Ishikawa (cell line): ENCODE results near the gene LRRC42.

ENCODE experiments used
- CEBPB ChIP-seq: IDR thresholded peaks from 2 replicates; pipeline ENCODE4 v1.6.1; 2012
- CREB1 ChIP-seq: IDR thresholded peaks from 2 replicates; pipeline ENCODE4 v1.6.1; 2012; ENCODE audit warnings: low read depth
- EGR1 ChIP-seq: IDR thresholded peaks from 2 replicates; pipeline ENCODE4 v1.6.1; 2012
- EP300 ChIP-seq: IDR thresholded peaks from 2 replicates; pipeline ENCODE4 v1.6.1; 2012; ENCODE audit warnings: borderline replicate concordance
- FOXM1 ChIP-seq: IDR thresholded peaks from 2 replicates; pipeline ENCODE4 v1.6.1; 2012; ENCODE audit warnings: low read depth, borderline replicate concordance
- NFIC ChIP-seq: IDR thresholded peaks from 2 replicates; pipeline ENCODE4 v1.6.1; 2012
- RAD21 ChIP-seq: IDR thresholded peaks from 2 replicates; pipeline ENCODE4 v1.6.1; 2012; ENCODE audit warnings: low read depth
- TAF1 ChIP-seq: IDR thresholded peaks from 2 replicates; pipeline ENCODE4 v1.6.1; 2012; ENCODE audit warnings: low read depth, mild to moderate bottlenecking
- TCF12 ChIP-seq: IDR thresholded peaks from 2 replicates; pipeline ENCODE4 v1.6.1; 2012; ENCODE audit warnings: low read depth
- TEAD4 ChIP-seq: IDR thresholded peaks from 2 replicates; pipeline ENCODE4 v1.6.1; 2012
- USF1 ChIP-seq: IDR thresholded peaks from 2 replicates; pipeline ENCODE4 v1.6.1; 2012
- YY1 ChIP-seq: IDR thresholded peaks from 2 replicates; pipeline ENCODE4 v1.6.1; 2012; ENCODE audit warnings: low read depth
- ZBTB7A ChIP-seq: IDR thresholded peaks from 2 replicates; pipeline ENCODE4 v1.6.1; 2012; ENCODE audit warnings: low read depth
- TF ChIP-seq, protein P1 (sequence below): IDR thresholded peaks from 2 replicates; pipeline ENCODE4 v1.6.1; 2012; ENCODE audit warnings: low read depth, mild to moderate bottlenecking
- TF ChIP-seq, protein P2 (sequence below): IDR thresholded peaks from 2 replicates; pipeline ENCODE4 v1.6.1; 2012

The LRRC42 gene

DNA sequence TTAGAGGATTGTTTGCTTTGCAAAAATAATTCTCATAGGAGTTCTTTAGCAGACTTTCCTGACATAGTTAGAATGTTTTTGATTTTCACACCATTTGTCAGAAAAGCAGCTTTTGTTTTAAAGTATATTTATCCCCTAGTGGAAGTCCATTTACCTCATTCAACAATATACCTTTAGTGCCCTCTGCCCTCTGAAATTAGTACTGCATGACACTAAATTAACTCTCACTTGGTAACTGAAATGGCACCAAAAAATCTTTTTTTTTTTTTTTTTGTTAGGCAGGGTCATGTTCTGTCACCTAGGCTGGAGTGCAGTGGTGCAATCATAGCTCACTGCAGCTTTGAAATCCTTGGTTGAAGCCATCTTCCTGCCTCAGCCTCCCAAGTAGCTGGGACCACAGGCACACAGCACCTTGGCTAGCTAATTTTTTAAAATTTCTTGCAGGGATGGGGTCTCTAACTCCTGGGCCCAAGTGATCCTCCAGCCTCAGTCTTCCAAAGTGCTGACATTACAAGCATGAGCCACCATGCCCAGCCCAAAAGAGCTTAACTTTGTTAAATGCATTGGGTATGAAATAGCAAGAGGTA lies 13.6 kb downstream of the LRRC42 start:
- no peak for TF ChIP-seq ZBTB7A
- peak; percentile 53 for TF ChIP-seq RAD21

GRCh38 chr1:53962395-53962794 lies 16.2 kb downstream of the LRRC42 start:
- TF ChIP-seq, protein P1, sequence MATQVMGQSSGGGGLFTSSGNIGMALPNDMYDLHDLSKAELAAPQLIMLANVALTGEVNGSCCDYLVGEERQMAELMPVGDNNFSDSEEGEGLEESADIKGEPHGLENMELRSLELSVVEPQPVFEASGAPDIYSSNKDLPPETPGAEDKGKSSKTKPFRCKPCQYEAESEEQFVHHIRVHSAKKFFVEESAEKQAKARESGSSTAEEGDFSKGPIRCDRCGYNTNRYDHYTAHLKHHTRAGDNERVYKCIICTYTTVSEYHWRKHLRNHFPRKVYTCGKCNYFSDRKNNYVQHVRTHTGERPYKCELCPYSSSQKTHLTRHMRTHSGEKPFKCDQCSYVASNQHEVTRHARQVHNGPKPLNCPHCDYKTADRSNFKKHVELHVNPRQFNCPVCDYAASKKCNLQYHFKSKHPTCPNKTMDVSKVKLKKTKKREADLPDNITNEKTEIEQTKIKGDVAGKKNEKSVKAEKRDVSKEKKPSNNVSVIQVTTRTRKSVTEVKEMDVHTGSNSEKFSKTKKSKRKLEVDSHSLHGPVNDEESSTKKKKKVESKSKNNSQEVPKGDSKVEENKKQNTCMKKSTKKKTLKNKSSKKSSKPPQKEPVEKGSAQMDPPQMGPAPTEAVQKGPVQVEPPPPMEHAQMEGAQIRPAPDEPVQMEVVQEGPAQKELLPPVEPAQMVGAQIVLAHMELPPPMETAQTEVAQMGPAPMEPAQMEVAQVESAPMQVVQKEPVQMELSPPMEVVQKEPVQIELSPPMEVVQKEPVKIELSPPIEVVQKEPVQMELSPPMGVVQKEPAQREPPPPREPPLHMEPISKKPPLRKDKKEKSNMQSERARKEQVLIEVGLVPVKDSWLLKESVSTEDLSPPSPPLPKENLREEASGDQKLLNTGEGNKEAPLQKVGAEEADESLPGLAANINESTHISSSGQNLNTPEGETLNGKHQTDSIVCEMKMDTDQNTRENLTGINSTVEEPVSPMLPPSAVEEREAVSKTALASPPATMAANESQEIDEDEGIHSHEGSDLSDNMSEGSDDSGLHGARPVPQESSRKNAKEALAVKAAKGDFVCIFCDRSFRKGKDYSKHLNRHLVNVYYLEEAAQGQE: no peak
- TF ChIP-seq TCF12: no peak
- TF ChIP-seq YY1: no peak
- no peak for TF ChIP-seq CEBPB

DNA sequence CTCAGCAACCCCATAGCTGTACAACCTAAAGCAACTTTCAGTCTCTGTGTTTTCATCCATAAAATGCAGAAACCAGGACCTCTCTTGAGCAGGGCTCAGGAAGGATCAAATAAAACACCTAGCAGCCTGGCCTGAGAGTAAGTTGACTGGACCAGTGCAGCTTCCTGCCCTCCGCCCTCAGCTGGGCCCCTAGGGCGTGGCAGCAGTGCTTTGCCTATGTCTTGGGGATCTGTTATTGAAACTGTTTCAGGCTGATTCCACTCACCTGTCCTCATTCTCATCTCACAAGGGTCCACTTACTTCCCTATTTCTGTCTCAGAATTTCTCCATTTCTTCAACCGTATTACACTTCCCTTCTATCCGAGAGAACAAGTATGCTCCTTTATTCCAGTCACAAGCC lies 17.3 kb downstream of the LRRC42 start:
- TF ChIP-seq CREB1: no peak
- no peak for TF ChIP-seq ZBTB7A
- TF ChIP-seq TEAD4: no peak
- no peak for TF ChIP-seq NFIC
- TF ChIP-seq, protein P1: no peak
- TF ChIP-seq RAD21: no peak
- no peak for TF ChIP-seq TAF1
- no peak for TF ChIP-seq YY1
- no peak for TF ChIP-seq EP300
- no peak for TF ChIP-seq USF1
- TF ChIP-seq CEBPB: no peak
- TF ChIP-seq, protein P2, sequence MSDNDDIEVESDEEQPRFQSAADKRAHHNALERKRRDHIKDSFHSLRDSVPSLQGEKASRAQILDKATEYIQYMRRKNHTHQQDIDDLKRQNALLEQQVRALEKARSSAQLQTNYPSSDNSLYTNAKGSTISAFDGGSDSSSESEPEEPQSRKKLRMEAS: no peak
- no peak for TF ChIP-seq FOXM1

DNA sequence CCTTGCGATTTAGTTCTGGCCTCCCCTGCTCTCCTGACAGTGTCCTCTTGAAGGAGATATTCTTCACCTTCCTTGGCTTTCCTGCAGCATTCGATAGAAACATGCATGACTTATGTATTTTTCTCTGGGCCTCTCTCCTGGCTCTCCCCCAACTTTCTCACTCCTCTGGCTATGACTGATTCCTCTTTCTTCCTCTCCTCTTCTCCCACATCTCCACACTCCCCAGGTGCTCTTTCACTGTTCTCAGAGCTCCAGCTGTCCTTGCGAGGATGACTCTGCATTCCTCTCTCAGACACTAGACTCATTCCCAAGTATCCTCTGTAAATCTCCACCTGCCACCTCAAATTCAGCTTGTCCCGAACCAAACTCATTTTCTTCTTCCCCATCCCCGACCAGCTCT lies 18.0 kb downstream of the LRRC42 start:
- TF ChIP-seq, protein P2: no peak
- TF ChIP-seq CEBPB (no peak), EP300 (no peak), CREB1 (no peak), USF1 (no peak), EGR1 (no peak), FOXM1 (no peak), TCF12 (no peak), TEAD4 (no peak), ZBTB7A (no peak), YY1 (no peak), TAF1 (no peak), NFIC (no peak), RAD21 (no peak)
- TF ChIP-seq, protein P1: no peak

GRCh38 chr1:53966794-53967193 lies 20.6 kb downstream of the LRRC42 start:
- no peak for TF ChIP-seq EP300
- TF ChIP-seq, protein P2: no peak
- no peak for TF ChIP-seq USF1
- no peak for TF ChIP-seq RAD21
- TF ChIP-seq CREB1: no peak
- no peak for TF ChIP-seq ZBTB7A
- TF ChIP-seq TAF1: no peak
- no peak for TF ChIP-seq TCF12
- TF ChIP-seq CEBPB: no peak
- TF ChIP-seq TEAD4: no peak
- TF ChIP-seq YY1: no peak
- no peak for TF ChIP-seq EGR1
- TF ChIP-seq, protein P1: no peak
- no peak for TF ChIP-seq FOXM1
